Osteoblast (primary cell): ENCODE data around the gene ZNF560. TPM values are rescaled to one million over a fixed set of nuclear protein-coding genes. Genes with fewer than 3 reads are reported as not detected.

Source experiments
- DNase-seq: peaks from one replicate; pipeline ENCODE4 v3.0.0; 2011; ENCODE audit warnings: low spot score, mixed read lengths; ENCODE audit not compliant: insufficient read length; ENCODE audit errors: missing footprints
- H2AFZ ChIP-seq: 2 replicates; pipeline ENCODE4 v1.6.0; 2011; ENCODE audit warnings: mild to moderate bottlenecking, low read length
- H3K27ac ChIP-seq: 2 replicates; pipeline ENCODE4 v1.5.1; 2011; ENCODE audit warnings: mild to moderate bottlenecking, low read depth, low read length, moderate library complexity
- H3K27me3 ChIP-seq: 2 replicates; pipeline ENCODE4 v1.6.0; 2012; ENCODE audit warnings: mild to moderate bottlenecking, control low read depth, inconsistent platforms, low read length, moderate library complexity; ENCODE audit not compliant: insufficient read depth
- H3K36me3 ChIP-seq: 2 replicates; pipeline ENCODE4 v1.5.1; 2011; ENCODE audit warnings: mild to moderate bottlenecking, low read length, control low read depth, moderate library complexity; ENCODE audit not compliant: insufficient read depth
- H3K4me1 ChIP-seq: 2 replicates; pipeline ENCODE4 v1.5.1; 2011; ENCODE audit warnings: mild to moderate bottlenecking, low read length, control low read depth, moderate library complexity; ENCODE audit not compliant: insufficient read depth
- H3K4me2 ChIP-seq: 2 replicates; pipeline ENCODE4 v1.6.0; 2011; ENCODE audit warnings: mild to moderate bottlenecking, low read length; ENCODE audit not compliant: insufficient read depth
- H3K4me3 ChIP-seq: fragments of 200-600 bp; sonication (generic); 3 replicates; pipeline ENCODE4 v1.5.1; 2012; ENCODE audit warnings: mild to moderate bottlenecking, low read length, inconsistent platforms; ENCODE audit not compliant: insufficient read depth
- H3K79me2 ChIP-seq: 2 replicates; pipeline ENCODE4 v1.6.0; 2012; ENCODE audit warnings: mild to moderate bottlenecking, low read length, control low read depth, inconsistent platforms; ENCODE audit not compliant: insufficient read depth
- H3K9me3 ChIP-seq: 2 replicates; pipeline ENCODE4 v1.5.1; 2011; ENCODE audit warnings: low read depth, low read length, control low read depth
- H4K20me1 ChIP-seq: 2 replicates; pipeline ENCODE4 v1.6.0; 2012; ENCODE audit warnings: mild to moderate bottlenecking, low read length, control low read depth; ENCODE audit not compliant: insufficient read depth
- total RNA-seq: library from RNA; depleted of rRNA; stranded (reverse); fragments of >200 nt; gene quantifications from 2 replicates; pipeline ENCODE4 v1.2.3, GENCODE V29; 2012
- TF ChIP-seq, protein P1 (sequence below): IDR thresholded peaks from 2 replicates; pipeline ENCODE4 v1.5.1; 2011; ENCODE audit warnings: mild to moderate bottlenecking, low read depth, low read length, moderate library complexity; ENCODE audit errors: extremely low read depth

ZNF560 gene
- total RNA-seq, 1 donor: 0.36 TPM

DNA sequence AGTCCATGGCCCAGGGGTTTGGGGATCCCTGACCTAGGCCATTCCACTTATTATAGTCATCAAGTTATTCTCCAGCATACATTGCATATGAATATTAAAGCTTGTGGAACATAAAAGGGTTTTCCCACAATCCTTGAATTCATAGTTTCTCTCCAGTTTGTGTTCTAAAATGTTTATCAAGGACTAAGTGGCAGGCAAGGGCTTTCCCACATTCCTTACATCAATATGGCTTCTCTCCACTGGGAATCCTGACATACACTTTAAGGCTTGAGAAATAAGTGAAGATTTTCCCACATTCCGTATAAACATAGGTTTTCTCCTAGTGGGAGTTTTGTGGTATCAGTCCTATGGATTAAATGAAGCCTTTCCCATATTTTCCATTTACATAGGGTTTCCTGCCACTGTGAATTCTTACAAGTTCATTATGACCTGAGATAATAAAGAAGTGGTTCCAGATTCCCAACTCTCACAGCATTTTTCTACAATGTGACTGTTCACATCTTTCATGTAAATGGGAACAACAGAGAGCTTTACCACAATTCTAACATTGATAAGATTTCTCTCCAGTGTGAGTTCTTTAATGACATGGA is 25.6 kb upstream of the ZNF560 start:
- no peak for DNase-seq
- H3K27me3 ChIP-seq: no peaks in the 10 kb centered on the region
- no peak overlapping the region for H3K27ac ChIP-seq
- no peak overlapping the region for H2AFZ ChIP-seq
- no peak overlapping the region for H3K4me3 ChIP-seq
- no peaks in the 10 kb centered on the region for H4K20me1 ChIP-seq
- no peaks in the 10 kb centered on the region for H3K4me1 ChIP-seq
- peaks cover 24% of the 10 kb centered on the region for H3K36me3 ChIP-seq
- no peak overlapping the region for H3K4me2 ChIP-seq
- TF ChIP-seq, protein P1, sequence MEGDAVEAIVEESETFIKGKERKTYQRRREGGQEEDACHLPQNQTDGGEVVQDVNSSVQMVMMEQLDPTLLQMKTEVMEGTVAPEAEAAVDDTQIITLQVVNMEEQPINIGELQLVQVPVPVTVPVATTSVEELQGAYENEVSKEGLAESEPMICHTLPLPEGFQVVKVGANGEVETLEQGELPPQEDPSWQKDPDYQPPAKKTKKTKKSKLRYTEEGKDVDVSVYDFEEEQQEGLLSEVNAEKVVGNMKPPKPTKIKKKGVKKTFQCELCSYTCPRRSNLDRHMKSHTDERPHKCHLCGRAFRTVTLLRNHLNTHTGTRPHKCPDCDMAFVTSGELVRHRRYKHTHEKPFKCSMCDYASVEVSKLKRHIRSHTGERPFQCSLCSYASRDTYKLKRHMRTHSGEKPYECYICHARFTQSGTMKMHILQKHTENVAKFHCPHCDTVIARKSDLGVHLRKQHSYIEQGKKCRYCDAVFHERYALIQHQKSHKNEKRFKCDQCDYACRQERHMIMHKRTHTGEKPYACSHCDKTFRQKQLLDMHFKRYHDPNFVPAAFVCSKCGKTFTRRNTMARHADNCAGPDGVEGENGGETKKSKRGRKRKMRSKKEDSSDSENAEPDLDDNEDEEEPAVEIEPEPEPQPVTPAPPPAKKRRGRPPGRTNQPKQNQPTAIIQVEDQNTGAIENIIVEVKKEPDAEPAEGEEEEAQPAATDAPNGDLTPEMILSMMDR: no peak
- no peaks in the 10 kb centered on the region for H3K79me2 ChIP-seq
- H3K9me3 ChIP-seq: peaks cover 46% of the 10 kb centered on the region

DNA sequence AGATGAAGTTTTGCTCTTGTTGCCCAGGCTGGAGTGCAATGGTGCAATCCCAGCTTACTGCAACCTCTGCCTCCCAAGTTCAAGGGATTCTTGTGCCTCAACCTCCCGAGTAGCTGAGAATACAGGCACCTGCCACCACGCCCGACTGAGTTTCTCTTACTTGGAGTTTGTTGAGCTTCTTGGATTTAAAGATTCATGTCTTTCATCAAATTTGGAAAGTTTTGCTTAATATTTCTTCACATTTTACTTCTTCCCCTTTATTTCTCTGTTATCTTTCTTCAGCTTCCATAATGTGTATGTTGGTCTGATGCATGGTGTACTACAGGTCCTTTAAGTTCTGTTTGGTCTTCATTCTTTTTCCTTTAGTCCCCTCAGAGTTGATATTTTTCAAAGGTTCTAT is 8.9 kb upstream of the ZNF560 start:
- Histone ChIP-seq H3K4me1 (no peaks in the 10 kb centered on the region), H3K4me3 (no peak overlapping the region), H4K20me1 (no peaks in the 10 kb centered on the region), H2AFZ (no peak overlapping the region), H3K4me2 (no peak overlapping the region), H3K9me3 (no peaks in the 10 kb centered on the region), H3K79me2 (no peaks in the 10 kb centered on the region), H3K36me3 (no peaks in the 10 kb centered on the region), H3K27ac (no peak overlapping the region), H3K27me3 (no peaks in the 10 kb centered on the region)
- TF ChIP-seq, protein P1: no peak
- no peak for DNase-seq

DNA sequence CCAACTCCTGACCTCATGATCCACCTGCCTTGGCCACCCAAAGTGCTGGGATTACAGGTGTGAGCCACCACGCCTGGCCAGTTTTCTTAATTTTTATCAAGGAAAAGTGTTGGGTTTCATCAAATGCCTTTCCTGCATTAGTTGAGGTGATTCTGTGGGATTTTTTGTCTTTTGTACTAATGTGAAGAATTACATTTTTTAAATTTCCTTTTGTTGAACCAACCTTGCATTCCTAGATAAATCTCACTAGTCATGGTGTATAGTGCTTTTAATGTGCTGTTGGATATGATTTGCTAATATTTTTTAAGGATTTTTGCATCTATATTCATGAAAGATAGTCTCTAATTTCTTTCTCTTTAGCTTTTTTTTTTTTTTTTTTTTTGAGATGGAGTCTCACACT is 2.4 kb upstream of the ZNF560 start:
- no peak overlapping the region for H3K4me2 ChIP-seq
- H3K36me3 ChIP-seq: no peaks in the 10 kb centered on the region
- H3K27ac ChIP-seq: no peak overlapping the region
- no peaks in the 10 kb centered on the region for H3K4me1 ChIP-seq
- H2AFZ ChIP-seq: no peak overlapping the region
- H3K9me3 ChIP-seq: no peaks in the 10 kb centered on the region
- H3K4me3 ChIP-seq: no peak overlapping the region
- H3K27me3 ChIP-seq: no peaks in the 10 kb centered on the region
- no peak for DNase-seq
- no peaks in the 10 kb centered on the region for H3K79me2 ChIP-seq
- H4K20me1 ChIP-seq: no peaks in the 10 kb centered on the region
- TF ChIP-seq, protein P1: no peak

DNA sequence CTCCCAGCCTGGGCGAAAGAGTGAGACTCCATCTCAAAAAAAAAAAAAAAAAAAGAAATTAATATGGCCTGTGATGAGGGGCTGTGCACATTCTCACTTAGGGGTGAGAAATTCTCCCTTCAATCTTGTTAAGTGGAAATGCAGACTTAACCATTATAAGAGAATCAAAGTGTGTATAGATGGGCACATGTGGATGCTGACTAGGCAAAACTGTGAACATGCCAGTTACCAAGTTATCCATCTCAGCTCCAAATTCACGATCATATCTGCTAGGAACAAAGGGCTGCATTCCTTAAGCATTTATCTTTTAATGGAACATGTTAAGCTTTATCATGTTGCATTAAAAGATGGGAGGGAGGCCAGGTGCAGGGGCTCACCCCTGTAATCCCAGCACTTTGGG is 4.3 kb downstream of the ZNF560 start:
- Histone ChIP-seq H3K27me3 (no peaks in the 10 kb centered on the region), H3K36me3 (no peaks in the 10 kb centered on the region), H3K4me1 (no peaks in the 10 kb centered on the region), H3K4me3 (no peak overlapping the region), H2AFZ (no peak overlapping the region), H3K9me3 (peaks cover 2% of the 10 kb centered on the region), H3K79me2 (no peaks in the 10 kb centered on the region), H4K20me1 (no peaks in the 10 kb centered on the region), H3K4me2 (no peak overlapping the region), H3K27ac (no peak overlapping the region)
- DNase-seq: no peak
- TF ChIP-seq, protein P1: no peak
